HG03457 (cell line): Measurements from ENCODE around the gene AMDHD1.
A peak's percentile ranks its signal among the peaks of the same experiment; 100 is the strongest.

ENCODE experiments used
- ATAC-seq: cut with Tn5 transposase; IDR thresholded peaks from one replicate; pipeline ENCODE4 v1.9.1; 2021; ENCODE audit warnings: moderate number of reproducible peaks; ENCODE audit not compliant: unreplicated experiment

The AMDHD1 gene, protein sequence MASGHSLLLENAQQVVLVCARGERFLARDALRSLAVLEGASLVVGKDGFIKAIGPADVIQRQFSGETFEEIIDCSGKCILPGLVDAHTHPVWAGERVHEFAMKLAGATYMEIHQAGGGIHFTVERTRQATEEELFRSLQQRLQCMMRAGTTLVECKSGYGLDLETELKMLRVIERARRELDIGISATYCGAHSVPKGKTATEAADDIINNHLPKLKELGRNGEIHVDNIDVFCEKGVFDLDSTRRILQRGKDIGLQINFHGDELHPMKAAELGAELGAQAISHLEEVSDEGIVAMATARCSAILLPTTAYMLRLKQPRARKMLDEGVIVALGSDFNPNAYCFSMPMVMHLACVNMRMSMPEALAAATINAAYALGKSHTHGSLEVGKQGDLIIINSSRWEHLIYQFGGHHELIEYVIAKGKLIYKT

DNA sequence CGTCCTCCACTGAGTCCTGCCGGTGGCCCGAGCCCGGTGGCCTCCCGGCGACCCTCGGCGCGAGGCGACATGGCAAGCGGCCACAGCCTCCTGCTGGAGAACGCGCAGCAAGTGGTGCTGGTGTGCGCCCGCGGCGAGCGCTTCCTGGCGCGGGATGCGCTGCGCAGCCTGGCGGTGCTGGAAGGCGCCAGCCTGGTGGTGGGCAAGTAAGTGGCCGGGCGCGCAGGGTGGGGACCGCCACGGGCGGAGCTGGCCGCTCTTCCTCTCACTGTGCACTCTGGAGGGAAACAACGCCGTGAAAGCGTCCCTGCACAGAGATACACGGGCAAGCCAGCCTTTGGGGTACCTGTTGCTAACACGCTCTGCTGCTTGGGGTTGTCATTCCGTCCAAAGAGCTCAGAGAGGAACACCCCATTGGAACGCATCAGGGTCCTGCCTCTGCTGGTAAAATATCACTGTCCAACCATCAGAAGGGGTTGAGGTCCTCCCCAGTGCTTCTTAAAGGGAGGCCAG lies at the start of gene AMDHD1:
Gene AMDHD1, plus strand, starts transcription at position 2 of the 513 bp plus-strand sequence. Its CDS starts 68 bp downstream, at position 70.
- peak; percentile 47 for ATAC-seq

DNA sequence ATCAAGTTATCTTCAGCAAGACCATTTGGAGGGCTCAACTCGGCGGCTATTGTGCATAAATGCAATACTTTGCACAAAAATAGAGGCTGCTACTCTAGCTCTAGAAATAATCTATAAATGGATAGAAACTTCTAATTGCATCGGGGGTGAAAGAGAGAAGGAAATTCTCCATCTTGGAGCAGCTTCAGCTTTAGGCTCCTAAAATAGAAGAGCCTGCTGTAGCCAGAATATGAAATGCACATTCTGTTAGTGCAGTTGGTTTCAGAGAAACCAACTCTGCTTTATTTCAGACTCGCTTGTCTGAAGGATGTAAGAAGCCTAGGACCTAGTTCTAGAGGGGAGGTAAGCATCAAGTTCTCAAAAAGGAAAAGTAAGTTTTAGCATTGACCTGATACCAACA lies 46.3 kb upstream of the AMDHD1 start:
- ATAC-seq = no peak

DNA sequence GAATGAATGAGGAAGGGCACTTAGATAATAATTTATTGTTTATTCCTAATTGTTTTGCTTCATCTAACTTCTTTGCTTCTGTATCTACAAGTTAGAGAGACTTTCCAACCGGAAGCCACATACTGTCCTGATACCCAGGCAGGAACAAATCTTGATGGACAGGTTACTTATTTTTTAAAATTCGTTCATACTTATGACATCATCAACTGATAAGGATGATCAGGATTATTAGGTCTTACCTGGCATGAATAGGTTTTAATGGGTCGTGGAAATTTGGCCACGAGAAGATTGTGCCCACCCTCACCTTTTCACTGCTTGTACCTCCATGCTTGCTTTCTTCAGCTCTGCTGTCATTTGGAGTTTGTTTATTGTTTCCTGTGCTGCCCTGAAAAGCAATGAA lies 45.0 kb upstream of the AMDHD1 start:
- ATAC-seq = no peak

DNA sequence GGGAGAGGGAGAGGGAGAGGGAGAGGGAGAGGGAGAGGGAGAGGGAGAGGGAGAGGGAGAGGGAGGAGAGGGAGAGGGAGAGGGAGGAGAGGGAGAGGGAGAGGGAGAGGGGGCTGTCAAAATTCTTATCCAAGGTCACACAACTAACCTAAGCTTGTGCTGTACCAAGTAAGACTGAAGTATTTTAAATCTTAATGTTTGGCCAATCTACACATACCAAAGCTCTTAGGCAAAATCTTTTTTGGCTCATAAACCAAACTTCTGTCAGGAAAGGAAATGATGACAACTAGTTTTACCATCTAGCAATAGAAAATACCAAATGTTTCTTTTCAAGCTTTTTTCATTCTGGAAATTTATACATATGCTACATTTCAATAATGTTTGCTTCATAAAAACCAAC lies 34.6 kb upstream of the AMDHD1 start:
- ATAC-seq = no peak

DNA sequence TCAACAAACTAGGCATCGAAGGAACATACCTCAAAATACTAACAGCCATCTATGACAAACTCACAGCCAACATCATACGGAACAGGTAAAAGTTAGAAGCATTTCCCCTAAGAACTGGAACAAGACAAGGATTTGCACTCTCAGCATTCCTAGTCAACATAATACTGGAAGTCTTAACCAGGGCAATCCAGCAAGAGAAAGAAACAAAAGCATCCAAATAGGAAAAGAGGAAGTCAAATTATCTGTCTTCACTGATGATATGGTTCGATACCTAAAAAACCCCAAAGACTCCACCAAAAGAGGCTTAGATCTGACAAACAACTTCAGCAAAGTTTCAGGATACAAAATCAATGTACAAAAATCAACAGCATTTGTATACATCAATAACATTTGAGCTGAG lies 33.3 kb upstream of the AMDHD1 start:
- ATAC-seq = no peak

DNA sequence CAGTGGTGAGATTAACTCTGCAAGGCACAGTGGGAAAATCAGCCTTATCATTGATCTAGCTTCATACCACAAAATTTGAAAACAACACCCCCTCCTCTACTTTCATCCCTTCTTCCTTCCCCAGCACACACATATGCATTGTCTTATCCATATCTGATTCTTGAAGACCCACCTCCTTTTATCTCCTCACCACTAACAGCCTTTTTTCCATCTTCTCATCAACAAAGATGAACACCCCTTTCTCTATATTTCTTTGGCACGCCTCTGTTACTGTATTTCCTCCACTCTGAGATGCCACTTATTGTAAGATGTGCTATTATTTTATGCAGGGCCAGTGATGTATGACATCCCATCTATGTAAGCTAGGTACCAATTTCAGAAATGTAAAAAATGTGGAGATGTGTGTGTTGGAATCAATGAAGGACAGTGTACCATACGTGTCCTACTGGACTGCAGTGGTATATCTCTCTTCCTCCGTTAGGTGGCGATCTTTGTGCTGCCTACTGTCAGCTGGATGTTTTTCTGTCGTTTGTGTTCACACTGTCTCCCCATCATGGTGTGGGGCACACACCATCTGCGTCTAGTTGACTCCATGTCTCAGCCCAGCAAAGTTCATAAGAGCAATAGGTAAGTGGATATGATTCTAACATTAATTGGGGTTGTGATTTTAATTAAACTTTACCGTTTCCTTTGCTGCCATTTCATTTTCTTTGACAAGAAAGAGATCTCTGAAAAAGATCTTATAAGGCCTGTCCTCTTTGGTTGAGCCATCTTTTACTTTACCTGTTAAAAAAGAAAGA lies 24.7 kb upstream of the AMDHD1 start:
- no peak for ATAC-seq

DNA sequence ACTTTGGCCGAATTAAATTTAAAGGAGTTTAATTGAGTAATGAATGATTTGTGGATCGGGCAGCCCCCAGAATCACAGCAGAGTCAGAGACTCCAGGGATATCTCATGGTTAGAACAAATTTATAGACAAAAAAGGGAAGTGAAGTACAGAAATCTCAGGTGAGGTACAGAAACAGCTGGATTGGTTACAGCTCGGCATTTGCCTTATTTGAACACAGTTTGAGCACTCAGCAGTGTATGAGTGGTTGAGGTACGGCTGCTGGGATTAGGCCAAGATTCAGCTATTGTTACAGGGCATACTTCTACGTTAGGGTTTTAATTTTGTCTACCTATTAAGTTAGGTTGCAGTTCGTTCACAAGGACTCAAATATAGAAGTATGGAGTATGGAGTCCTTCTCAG lies 24.0 kb upstream of the AMDHD1 start:
- ATAC-seq = no peak

DNA sequence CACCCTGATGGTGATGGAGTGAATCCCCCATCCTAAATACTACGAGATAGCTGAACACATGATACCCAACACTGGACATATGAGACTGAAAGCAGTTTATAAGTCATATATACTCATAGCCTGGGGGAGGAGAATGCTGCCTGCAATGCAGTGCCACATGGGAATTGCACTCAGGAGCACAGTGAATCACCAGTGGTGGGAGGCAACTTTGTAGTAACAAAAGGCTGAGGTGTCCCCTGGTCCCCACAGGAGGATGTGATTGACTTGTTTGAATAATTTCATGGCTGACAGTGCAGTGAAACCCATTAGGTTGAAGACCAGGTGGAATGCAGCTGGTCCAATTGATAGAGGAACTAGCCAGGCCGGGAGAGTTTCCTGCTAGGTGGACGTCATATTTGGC lies 20.9 kb upstream of the AMDHD1 start:
- no peak for ATAC-seq

DNA sequence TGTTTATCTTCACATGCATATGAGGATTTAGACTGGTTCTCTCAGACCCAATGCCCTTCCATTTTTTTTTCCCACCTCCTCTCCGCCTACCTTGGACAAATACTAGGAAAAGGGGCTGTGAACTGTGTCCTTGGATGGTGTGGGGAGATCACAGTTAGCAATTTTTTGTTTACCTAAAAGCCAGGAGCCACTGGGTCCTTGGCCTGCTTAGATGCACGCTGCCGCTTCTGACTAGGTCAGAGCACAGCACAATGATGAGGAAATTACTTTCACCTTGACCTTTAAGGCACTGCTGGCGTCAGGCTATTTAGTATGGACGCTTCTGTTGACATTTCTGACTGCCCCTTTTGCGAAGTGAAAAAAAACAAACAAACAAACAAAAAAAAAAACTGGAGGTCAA lies 2.6 kb upstream of the AMDHD1 start:
- ATAC-seq = no peak

DNA sequence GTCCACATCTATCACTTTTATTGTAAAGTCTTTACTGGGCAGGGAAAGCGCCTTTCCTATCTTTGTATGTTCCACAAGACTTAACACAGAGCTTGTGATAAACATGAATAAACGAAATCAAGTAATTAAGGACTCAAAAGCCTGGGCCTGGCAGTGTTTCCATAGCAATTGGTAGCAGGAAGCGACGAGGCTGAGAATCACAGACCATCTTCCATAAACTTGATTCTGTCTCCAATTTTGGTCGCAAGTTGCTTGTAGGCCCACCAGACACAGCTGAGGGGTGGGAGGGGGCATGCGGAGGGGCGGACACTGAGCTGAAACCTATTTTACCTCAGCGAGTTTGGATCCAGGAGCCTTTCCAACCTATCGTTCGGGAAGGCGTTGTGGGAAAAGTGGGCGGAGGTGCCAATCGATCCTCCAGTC lies 1.0 kb upstream of the AMDHD1 start:
- no peak for ATAC-seq

DNA sequence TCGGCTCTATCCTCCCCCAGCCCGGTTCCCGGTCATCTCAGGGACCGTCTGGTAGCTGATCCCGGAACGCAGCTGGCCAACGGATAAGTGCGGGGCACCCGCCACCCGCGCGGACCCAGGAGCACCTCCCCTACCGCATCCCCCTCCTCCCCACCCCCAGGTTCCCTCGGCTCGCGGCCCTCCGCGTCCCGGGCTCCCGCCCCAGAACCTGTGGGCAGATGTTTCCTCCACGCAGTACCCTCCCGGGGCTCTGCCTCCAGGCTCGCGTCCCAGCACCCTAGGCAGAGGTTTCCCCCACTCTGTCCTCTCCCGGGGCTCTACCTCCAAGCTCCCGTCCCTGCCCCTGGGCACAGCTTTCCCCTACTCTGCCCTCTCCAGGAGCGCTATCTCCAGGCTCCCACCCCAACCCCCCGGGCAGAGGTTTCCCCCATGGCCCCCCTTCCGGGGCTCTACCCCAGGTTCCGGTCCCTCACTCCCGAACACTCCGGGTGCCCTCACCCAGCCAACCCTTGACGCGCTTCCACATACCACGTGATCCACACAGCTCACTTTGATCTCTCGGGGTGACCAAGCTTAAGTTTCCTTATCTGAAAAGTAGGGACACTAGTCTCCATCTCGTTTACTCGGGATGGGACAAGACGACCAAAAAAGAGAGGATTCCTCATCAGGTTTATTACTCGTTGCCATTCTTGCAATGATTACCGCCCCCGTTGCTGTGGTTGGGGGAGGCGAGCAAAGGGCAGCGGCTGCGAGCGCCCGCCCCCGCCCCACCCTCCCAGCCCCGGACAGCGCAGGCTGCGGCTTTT lies 404 bp upstream of the AMDHD1 start, which contains the start of gene CCDC38:
Gene CCDC38, minus strand, starts transcription at position 91 of the 806 bp plus-strand sequence. CDS start 6,105 bp downstream, outside the sequence.
- peak; percentile 99 for ATAC-seq

DNA sequence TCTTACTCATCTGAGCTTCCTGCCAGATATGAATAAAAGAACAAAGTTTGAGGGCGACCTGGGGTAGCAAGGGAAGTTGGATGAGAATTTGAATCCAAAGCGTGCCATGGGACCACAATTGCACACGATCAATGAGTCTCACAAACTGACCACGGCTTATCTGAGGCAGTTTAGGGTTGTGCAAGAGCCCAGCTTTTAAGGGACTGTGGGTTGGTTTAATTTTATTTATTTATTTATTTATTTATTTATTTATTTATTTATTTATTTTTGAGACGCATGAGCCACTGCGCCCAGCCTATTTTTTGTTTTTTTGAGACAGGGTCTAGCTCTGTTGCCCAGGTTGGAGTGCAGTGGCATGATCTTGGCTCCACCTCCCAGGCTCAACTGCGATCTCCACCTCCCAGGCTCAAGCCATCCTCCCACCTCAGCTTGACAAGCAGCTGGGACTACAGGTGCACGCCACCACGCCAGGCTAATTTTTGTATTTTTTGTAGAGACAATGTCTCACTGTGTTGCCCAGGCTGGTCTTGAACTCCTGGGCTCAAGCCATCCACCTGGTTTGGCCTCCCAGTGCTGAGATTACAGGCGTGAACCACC lies 1.1 kb downstream of the AMDHD1 start:
- no peak for ATAC-seq

DNA sequence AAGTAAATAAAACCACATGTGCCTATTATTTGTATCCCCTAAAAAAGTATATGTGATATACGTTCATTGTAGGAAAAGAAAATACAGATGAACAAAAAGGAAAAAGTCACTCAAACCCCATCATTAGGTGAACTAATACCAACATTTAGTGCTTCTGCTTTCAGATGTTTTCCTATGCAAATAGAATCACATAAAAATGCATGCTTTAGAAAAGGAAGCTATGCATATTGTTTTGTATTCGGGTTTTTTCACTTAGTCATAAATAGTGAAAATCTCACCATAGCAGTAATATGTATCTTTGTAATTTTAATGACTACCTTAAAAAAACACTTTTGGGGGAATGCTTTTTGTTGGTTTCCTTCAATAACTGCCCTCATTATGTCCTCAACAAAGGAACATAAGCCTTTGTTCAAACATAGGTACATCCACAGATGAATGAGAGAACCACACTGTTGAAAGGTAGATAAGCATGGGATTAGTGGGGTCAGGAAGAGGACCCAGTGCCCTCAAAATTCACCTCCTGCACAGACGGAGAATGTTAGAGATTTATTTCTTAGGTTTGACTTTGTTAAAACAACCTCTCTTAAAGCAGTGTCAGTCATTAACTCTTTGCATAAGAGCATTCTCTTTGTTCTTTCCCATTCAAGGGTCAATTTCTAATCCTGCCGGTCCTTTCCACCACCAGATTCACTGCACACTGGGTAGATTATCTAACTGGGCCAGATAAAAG lies 6.5 kb downstream of the AMDHD1 start:
- no peak for ATAC-seq

DNA sequence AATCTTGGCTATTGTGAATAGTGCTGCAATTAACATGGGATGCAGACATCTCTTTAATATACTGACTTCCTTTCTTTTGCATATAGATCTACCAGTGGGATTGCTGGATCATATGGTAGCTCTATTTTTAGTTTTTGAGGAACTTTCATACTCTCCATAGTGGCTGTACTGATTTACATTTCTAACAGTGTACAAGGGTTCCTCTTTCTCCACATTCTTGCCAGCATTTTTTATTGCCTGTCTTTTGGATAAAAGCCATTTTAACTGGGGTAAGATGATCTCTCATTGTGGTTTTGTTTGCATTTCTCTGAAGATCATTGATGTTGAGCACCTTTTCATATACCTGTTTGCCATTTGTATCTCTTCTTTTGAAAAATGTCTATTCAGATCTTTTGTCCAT lies 8.4 kb downstream of the AMDHD1 start:
- ATAC-seq = no peak

DNA sequence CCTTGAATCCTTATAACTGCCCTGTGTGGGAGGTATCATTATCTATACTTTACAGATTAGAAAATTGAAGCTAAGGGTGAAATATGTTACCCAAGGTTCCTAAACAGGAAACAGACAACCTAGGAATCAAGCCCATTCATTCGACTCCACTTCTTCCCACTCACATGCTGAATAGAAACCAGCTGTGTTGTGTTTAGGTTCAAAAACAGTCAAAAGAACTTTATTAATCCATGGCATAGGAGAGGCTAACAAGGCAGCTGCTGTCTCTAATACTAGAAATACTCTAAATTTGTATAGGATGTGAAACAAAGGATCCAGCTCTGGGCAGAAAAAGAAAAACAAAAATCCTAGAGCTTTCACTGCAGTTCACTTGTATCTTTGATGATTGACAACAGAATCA lies 9.9 kb downstream of the AMDHD1 start:
- ATAC-seq = no peak

DNA sequence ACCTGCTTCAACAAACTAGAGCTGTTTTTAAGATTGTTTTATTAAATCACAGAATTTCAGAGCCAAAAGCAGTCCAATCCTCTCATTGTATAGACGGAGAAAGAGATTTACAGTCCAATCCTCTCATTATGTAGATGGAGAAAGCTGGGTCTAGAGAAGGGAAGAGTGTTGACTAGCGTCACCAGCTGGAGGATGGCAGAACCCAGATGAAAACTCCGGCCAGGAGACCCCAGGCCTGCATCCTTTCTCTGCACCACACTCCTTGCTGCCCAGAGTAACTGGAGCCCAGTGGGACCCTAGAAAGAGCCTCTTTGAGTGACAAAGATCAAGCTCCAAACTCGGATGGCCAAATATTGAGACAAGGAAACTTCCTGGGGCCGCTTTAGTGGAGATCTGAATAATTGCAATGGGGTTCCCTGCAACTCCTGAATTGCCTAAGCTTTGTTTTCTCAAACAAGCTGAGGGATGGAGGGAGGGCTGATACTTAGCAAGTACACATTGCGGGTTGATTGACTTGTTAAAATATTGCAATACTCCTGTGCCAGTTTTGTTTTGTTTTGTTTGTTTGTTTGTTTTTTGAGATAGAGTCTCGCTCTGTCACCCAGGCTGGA lies 12.5 kb downstream of the AMDHD1 start:
- ATAC-seq = no peak

DNA sequence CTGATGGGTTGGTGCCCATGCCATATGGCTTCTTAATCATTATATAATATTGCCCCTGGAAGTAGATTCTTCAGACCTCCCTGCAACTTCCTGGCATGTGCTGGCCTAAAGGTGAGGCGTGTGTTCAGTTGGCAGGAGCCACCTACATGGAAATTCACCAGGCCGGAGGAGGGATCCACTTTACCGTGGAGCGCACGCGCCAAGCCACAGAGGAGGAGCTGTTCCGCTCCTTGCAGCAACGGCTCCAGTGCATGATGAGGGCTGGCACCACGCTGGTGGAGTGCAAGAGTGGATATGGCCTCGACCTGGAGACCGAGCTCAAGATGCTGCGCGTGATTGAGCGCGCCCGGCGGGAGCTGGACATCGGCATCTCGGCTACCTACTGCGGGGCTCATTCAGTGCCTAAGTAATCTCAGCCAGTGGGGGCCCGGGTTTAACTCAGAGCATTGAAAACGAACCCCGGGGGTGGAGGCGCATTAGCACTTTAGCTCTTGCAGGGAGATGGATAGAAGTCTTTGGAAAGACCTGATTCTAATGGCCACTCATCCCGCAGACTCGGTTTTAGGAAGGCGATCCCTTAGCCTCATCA lies 13.5 kb downstream of the AMDHD1 start:
- no peak for ATAC-seq

DNA sequence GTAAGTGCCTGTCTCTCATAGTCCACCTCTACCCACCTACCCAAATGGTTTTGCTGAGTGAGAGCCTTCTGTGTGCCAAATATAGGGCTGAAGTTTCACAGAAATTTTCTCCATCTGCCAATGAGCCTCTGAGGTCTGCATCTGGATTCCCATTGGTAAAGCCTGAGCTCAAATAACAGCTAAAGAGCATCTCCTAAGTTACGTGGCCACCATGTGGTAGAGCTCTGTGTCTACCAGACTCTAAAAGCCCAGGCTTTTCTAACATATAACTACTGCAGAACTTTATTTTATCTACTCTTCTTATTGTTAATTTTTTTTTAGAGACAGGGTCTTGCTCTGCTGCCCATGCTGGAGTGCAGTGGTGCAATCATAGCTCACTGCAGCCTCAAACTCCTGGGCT lies 16.0 kb downstream of the AMDHD1 start:
- ATAC-seq = no peak

DNA sequence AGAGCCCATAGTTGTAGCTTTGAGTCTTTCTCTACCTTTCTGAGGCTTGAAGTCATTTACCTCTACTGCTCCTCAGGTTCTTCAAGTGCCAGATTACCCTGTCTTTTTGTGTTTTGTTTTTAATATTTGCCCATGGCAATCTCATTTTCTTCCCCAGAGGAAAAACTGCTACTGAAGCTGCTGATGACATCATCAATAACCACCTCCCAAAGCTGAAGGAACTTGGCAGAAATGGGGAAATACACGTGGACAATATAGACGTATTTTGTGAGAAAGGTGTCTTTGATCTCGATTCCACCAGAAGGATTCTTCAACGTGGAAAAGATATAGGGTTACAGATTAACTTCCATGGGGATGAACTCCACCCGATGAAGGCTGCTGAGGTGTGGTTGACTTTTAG lies 17.1 kb downstream of the AMDHD1 start:
- ATAC-seq = no peak
